GM12864 (cell line): ENCODE data around the gene AMPH.

Experiments
- DNase-seq: peaks from one replicate; pipeline ENCODE4 v3.0.0-alpha.2; 2011; ENCODE audit warnings: low read depth
- H3K4me3 ChIP-seq: 2 replicates; pipeline ENCODE4 v1.5.1; 2011; ENCODE audit warnings: mild to moderate bottlenecking, low read depth, low read length, control low read depth
- CTCF ChIP-seq: IDR thresholded peaks from 2 replicates; pipeline ENCODE4 v1.5.1; 2011; ENCODE audit warnings: low read depth, mild to moderate bottlenecking, moderate library complexity, low read length, control low read depth, inconsistent platforms; ENCODE audit errors: missing control alignments

Gene AMPH

GRCh38 chr7:38545977-38546376, 85.2 kb downstream of the AMPH start:
- no peak for DNase-seq
- TF ChIP-seq CTCF = no peak
- H3K4me3 ChIP-seq = no peak overlapping the region

DNA sequence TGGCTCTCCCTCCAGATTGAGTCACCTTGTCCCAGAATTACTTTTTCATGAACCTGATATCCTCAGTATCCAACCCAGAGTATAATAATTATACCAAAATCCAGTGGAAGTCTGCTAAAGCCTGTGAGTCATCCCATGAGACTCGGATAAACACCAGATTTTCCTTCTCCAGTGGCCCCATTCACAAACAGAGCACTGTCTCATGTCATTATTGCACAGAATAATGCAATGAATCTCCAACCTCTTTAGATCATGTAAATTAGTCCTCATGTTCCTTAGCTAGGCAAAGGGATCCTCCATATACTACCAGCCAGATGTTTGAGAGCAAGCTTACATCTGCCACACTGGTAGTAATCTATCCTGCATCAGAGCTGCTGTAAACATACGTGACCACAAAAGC, 89.0 kb downstream of the AMPH start:
- no peak overlapping the region for H3K4me3 ChIP-seq
- DNase-seq = no peak
- no peak for TF ChIP-seq CTCF

DNA sequence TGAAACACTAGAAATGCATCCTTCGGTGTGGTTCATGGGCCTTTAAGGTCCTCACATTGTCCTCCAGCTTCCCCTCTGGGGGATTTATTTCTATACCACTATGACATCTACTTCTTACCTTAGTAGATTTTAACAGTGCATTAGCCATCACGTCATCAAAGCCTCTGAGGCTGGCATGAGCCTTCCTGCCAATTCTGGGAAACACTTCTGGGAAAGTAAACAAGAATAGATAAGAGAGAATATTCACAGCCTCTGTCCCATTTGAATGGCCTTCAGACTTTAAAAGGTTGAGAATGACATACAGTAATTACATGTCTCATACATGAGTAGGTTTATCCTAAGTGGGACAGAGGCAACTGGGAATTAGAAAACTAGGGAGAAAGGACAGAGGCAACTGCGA, 89.7 kb downstream of the AMPH start:
- no peak for TF ChIP-seq CTCF
- DNase-seq = no peak
- no peak overlapping the region for H3K4me3 ChIP-seq

- DNase-seq = no peak
These were observed 91.6 kb downstream of the AMPH start for GRCh38 chr7:38539477-38540081.

GRCh38 chr7:38535073-38535472, 96.1 kb downstream of the AMPH start:
- no peak overlapping the region for H3K4me3 ChIP-seq
- no peak for TF ChIP-seq CTCF
- no peak for DNase-seq

More at GRCh38 chr7:38539477-38540081, 91.6 kb downstream of the AMPH start:
- H3K4me3 ChIP-seq = no peak overlapping the region
- TF ChIP-seq CTCF = no peak

DNA sequence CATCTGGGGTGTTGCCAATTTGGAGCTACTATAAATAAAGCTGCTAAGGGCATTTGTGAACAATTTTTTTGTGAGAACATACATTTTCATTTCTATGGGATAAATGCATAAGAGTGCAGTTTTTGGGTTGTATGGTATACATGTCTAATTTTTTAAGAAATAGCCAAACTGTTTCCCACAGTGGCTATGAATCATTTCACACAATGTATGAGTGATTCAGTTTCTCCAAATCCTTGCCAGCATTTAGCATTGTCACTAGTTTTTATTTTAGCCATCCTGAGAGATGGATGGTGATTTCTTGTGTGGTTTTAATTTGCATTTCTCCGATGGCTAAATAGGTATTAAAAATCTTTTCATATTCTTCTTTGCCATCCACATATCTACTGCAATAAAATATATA, 105.3 kb downstream of the AMPH start:
- TF ChIP-seq CTCF = no peak
- no peak for DNase-seq

DNA sequence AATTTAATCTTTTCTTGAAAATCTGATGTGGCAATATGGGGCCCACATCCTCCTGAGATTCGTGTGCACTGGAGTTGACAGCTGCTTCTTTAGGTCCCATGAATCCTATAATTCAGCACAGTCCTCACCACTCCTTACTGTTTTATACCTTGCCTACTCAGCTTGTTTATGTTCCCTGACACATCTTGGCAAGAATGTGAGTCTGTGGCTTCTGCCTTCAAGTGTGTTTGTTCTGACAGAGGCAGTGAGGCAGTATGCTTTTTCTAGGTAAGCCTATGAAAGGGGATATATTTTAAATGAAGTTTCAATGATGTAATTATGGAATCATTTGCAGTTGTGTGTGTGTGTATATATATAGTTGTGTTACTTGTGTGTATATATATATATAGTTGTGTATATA, 106.4 kb downstream of the AMPH start:
- H3K4me3 ChIP-seq = no peak overlapping the region
- no peak for DNase-seq
- TF ChIP-seq CTCF = no peak

More for the DNA sequence above, 105.3 kb downstream of the AMPH start:
- H3K4me3 ChIP-seq = no peak overlapping the region
